HG03558 (cell line): ENCODE data around the gene NRXN3.

Experiments used
- ATAC-seq: cut with Tn5 transposase; IDR thresholded peaks from one replicate; pipeline ENCODE4 v1.9.1; 2021; ENCODE audit warnings: moderate number of reproducible peaks; ENCODE audit not compliant: unreplicated experiment; ENCODE audit errors: extremely low read depth

NRXN3 gene

DNA sequence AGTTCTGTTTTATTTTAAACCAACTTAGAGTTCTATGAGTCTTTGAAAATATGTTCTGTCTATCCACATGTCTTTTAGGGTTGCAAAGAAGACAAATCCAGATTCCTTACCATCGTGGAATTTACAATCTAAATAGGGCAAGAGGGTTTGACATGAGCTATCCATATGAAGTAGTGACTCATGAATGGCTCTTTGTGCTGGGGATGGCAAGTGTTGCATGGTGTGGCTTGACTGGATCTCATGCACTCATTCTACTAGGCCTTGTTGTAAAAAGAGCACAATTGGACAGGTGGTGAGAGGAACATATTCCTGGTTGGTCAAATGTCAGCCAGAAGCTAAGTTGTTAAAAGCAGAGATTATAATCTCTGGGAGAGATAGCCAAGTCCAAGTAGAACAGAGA is 1532.0 kb downstream of the NRXN3 start:
- no peak for ATAC-seq

DNA sequence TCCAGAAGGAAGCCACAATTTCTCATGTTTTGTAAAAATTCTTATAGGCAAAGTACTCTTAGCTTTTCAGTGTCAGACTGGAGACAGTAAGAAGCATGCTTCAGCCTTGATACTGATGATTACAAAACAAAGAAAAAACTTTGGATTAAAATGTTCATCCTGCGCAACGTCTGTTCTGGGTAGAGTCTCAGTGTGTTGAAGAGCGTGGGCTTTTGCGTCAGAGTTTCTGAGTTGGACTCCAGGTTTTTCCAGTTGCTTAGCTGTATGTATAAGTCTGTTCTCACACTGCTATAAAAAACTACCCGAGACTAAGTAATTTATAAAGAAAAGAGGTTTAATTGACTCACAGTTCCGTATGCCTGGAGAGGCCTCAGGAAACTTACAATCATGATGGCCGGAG is 1533.0 kb downstream of the NRXN3 start:
- no peak for ATAC-seq

GRCh38 chr14:79704041-79704807 is 1534.1 kb downstream of the NRXN3 start:
- ATAC-seq = no peak

DNA sequence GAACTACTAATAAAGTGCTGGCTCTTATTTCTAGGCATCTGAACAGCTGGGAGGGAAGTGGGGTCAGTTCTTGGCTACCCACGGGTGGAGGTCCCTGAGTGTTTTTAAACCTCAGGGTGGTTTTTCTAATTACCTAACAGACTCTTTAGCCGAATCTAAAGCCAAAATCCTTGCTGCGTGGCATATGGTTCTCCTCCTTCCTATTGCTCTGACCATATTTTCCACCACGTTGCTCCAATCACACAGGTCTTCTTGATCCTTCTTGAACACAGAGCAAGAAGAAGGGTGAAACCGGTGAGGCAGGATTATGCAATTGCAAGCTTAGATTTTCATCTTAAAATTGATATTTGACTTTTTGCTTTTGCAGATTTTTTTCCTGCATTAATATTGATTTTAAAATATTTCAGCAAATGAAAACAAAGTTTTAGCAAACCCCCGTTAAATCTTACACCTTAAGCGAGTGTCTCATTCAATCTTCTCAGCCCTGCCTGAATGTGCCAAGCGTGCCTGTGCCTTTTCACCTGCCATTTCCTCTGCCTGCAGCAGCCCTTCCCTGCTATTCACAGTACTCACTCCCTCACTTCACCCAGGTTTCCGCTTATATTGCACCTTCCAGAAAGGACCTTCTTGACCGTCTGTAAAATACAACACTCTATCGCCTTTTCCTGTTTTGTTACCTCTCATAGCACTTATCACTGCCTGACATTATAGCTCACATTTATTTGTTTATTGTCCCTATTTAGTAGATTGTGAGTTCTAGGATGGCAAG is 1535.1 kb downstream of the NRXN3 start:
- ATAC-seq = no peak

DNA sequence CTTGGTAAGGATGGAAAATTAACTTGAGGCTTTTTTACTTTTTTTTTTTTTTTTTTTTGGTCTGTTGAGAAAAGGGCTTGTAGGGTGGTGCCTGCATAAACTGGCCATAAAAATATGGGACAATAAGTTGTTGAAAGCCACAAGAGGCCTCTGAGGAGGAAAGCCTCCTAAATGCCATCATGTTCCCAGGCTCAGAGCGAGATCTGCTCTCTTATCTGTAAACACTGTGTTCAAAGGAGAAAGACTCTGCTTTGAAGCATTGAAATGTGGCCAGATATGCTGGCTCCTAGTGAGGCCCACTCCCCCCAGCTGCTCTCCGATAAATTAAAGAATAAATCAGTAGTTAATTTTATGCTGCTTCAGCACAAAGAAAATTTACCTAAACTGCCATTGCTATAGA is 1536.2 kb downstream of the NRXN3 start:
- no peak for ATAC-seq

DNA sequence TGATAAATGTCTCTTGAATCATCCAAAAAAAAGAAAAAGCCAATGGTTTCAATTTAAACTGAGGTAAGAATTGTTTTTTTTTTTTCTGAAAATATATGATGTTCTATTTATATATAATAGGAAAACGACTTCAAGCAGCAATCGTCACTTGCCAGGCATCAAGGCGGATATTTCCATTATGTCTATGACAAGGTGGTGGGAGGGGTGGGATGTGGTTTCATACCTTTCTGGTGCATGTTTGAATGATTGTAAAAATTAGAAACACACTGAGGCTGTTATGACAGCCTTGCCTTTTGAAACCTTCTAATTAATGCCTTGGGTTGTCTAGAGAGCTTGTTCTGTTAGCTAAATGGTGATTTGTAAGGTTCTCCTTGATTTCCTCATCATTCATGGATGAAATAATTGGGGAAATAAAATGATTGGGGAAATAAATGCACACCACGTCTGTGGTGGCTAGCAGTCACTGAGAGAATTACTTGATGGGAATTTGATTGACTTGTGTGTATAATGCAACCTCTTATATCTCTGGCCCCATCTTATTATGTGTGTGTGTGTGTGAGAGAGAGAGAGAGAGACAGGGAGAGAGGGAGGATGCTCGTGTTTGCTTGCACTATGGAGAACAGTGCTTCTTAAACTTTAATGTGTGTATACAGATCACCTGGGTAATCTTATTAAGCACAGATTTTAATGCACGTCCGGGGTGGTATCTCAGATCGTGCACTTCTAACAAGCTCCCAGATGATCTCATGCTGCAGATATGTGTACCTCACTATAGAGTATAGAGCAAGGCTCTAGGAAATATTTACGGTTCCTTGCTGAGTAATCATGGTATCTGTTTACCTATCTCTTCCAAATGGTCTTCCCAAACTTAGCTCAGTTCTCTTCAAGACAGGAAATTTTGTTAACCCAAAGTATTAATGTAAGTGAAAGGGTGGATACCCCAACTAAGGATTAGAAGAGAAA is 1538.5 kb downstream of the NRXN3 start:
- ATAC-seq = no peak

DNA sequence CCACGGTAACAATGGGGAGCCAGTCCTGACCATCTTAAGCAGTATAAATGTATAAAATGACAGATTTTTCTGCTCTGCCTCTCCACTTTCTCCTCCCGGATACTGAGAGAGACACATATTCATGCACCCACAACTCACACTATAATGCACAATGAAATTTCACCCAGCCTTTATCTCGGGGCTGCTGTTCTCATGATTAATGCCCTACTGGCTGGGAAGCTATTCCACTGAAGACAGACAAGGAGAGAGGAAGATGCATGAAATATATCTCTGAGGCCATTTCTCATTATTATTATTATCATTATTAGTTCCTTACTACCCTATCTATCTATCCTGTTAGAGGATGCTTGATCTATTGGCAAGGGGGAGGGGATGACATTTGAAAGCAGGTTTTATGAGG is 1539.4 kb downstream of the NRXN3 start:
- ATAC-seq = no peak

GRCh38 chr14:79712302-79712950 is 1542.3 kb downstream of the NRXN3 start:
- ATAC-seq = no peak

- ATAC-seq = no peak
Observed at GRCh38 chr14:79721399-79722084, 1551.4 kb downstream of the NRXN3 start.

GRCh38 chr14:79724934-79725717 is 1555.0 kb downstream of the NRXN3 start:
- no peak for ATAC-seq

DNA sequence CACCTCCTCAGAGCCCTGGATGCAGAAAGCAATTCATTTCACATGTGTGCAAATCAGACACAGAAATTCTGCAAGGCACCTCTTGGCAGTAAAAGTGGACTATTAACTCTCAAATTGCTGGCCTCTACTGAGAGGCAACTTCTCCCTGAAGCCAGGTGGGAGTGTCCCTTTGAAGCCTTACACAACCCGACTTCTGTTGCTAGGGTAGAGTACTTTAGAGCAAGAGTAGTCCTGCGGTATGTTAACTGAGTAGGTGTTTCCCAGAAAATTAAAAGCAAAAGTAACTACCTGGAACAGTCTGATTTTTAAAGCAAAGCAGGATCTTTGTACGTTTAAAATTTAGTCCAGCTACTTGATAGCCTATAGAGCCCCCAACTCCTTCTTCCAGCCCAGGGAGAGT is 1557.7 kb downstream of the NRXN3 start:
- ATAC-seq = no peak

DNA sequence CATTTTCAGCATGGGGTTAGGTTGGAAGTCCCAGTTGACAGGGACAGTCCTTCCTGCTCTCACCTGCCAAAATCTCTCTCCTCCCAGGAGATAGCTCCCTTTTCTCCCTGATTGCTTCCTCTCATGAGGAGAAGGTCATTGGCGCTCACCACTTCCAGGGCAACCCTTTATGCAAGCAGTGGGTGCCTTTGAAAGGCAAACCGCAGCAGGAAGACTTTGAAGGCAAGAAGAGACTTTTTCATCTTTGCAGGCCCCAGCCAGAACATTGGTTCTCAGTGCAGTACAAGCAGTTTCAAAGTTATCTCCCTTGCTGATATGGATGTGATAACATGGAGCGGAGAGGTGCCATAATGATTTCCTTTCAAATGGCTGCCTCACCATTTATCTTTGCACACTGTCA is 1558.2 kb downstream of the NRXN3 start:
- no peak for ATAC-seq

GRCh38 chr14:79729731-79730130 is 1559.6 kb downstream of the NRXN3 start:
- no peak for ATAC-seq

GRCh38 chr14:79730196-79730595 is 1560.0 kb downstream of the NRXN3 start:
- ATAC-seq = no peak

- no peak for ATAC-seq
Observed at GRCh38 chr14:79730953-79731352, 1560.8 kb downstream of the NRXN3 start.

- no peak for ATAC-seq
Observed at GRCh38 chr14:79732911-79733655, 1562.9 kb downstream of the NRXN3 start.

- no peak for ATAC-seq
Observed at GRCh38 chr14:79734151-79734550, 1564.0 kb downstream of the NRXN3 start.

DNA sequence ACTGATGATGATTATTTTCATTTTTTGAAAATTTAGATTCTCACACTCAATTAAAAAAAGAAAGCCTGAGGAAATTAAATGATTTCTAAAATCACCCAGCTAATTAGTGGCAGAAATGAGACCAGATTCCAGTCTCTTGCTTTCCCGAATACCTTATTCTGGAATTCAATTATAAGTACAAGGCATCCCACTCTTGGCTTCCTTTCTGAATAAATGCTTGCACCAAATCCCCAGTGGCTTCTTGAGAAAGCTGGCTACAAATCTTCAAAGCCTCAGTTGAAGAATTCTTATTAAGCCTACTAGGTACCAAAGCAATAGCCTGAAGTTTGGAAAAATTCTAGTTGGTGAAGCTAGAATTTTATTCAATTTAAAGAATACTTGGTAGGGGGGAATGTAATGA is 1564.5 kb downstream of the NRXN3 start:
- ATAC-seq = no peak
